ENCODE measurements around the gene NAGPA.

GRCh38 chr16:5016967-5017677, 16.6 kb downstream of the NAGPA start:
- TF ChIP-seq POLR2A (IDR thresholded peaks at IDR 0.05) (no peak), POLR2AphosphoS5 (IDR thresholded peaks at IDR 0.05) (no peak)
- TF ChIP-seq, protein P1, sequence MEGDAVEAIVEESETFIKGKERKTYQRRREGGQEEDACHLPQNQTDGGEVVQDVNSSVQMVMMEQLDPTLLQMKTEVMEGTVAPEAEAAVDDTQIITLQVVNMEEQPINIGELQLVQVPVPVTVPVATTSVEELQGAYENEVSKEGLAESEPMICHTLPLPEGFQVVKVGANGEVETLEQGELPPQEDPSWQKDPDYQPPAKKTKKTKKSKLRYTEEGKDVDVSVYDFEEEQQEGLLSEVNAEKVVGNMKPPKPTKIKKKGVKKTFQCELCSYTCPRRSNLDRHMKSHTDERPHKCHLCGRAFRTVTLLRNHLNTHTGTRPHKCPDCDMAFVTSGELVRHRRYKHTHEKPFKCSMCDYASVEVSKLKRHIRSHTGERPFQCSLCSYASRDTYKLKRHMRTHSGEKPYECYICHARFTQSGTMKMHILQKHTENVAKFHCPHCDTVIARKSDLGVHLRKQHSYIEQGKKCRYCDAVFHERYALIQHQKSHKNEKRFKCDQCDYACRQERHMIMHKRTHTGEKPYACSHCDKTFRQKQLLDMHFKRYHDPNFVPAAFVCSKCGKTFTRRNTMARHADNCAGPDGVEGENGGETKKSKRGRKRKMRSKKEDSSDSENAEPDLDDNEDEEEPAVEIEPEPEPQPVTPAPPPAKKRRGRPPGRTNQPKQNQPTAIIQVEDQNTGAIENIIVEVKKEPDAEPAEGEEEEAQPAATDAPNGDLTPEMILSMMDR (IDR thresholded peaks at IDR 0.05), result no peak

Measured in suprapubic skin (tissue), 4 donors.